CD14-positive monocyte (primary cell): ENCODE results near the gene CDH15. TPM values are rescaled to one million over a fixed set of nuclear protein-coding genes. Genes with fewer than 3 reads are reported as not detected.

Experiments
- DNase-seq, 3 donors: peaks; one replicate each; pipeline ENCODE4 v3.0.0-alpha.2; 2011 to 2022
- H2AFZ ChIP-seq: 2 replicates; pipeline ENCODE4 v1.6.0; 2012; ENCODE audit warnings: mild to moderate bottlenecking, low read depth, low read length, inconsistent platforms; ENCODE audit not compliant: insufficient read depth, poor library complexity, severe bottlenecking
- H3K27ac ChIP-seq, 2 donors: 1 replicate in 1 of 2; 2 replicates in 1 of 2; pipeline ENCODE4 v1.5.1; 2012 to 2013; ENCODE audit warnings: low read length in 2 of 2, control low read depth in 1 of 2, inconsistent platforms in 1 of 2, low read depth in 1 of 2, mild to moderate bottlenecking in 1 of 2
- H3K27me3 ChIP-seq, 2 donors: one replicate each; pipeline versions ENCODE4 v1.6.0 to v1.6.1; 2011 to 2013; ENCODE audit warnings: low read length in 2 of 2; ENCODE audit not compliant: control insufficient read depth in 2 of 2, insufficient read depth in 2 of 2
- H3K36me3 ChIP-seq, 2 donors: replicated peaks in 1 of 2; 1 replicate in 1 of 2; 2 replicates in 1 of 2; pipeline versions ENCODE4 v1.5.1 to v1.6.1; 2012 to 2013; ENCODE audit warnings: low read length in 2 of 2, control low read depth in 1 of 2, inconsistent platforms in 1 of 2, mild to moderate bottlenecking in 1 of 2; ENCODE audit not compliant: insufficient read depth in 2 of 2, control insufficient read depth in 1 of 2
- H3K4me1 ChIP-seq, 2 donors: 1 replicate in 1 of 2; 2 replicates in 1 of 2; pipeline versions ENCODE4 v1.5.1 to v1.6.1; 2012 to 2013; ENCODE audit warnings: low read length in 2 of 2, control low read depth in 1 of 2, inconsistent platforms in 1 of 2, mild to moderate bottlenecking in 1 of 2, moderate library complexity in 1 of 2; ENCODE audit not compliant: insufficient read depth in 2 of 2, control insufficient read depth in 1 of 2
- H3K4me2 ChIP-seq: replicated peaks from 2 replicates; pipeline ENCODE3; 2012; ENCODE audit warnings: low read length, moderate library complexity, mild to moderate bottlenecking; ENCODE audit not compliant: poor library complexity, severe bottlenecking; ENCODE audit errors: extremely low read depth
- H3K4me3 ChIP-seq, 3 experiments: fragments of 200-600 bp in 1 of 3; sonication (generic) in 1 of 3; replicated peaks in 1 of 3; 1 replicate in 2 of 3; 2 replicates in 1 of 3; pipeline ENCODE4 v1.5.1; 2011 to 2013; ENCODE audit warnings: low read length in 3 of 3, mild to moderate bottlenecking in 3 of 3, control low read depth in 2 of 3, low read depth in 2 of 3, inconsistent platforms in 1 of 3, moderate library complexity in 1 of 3
- H3K79me2 ChIP-seq: 2 replicates; pipeline ENCODE4 v1.6.0; 2012; ENCODE audit warnings: mild to moderate bottlenecking, control low read depth, inconsistent platforms, low read length, moderate library complexity; ENCODE audit not compliant: insufficient read depth
- H3K9ac ChIP-seq: 2 replicates; pipeline ENCODE4 v1.6.0; 2017; ENCODE audit warnings: low read length, mild to moderate bottlenecking; ENCODE audit not compliant: insufficient read depth, poor library complexity, severe bottlenecking
- H3K9me3 ChIP-seq, 2 donors: replicated peaks in 1 of 2; 1 replicate in 1 of 2; 2 replicates in 1 of 2; pipeline versions ENCODE4 v1.5.1 to v1.6.1; 2012 to 2013; ENCODE audit warnings: low read length in 2 of 2, control low read depth in 1 of 2; ENCODE audit not compliant: control insufficient read depth in 1 of 2, insufficient read depth in 1 of 2
- H4K20me1 ChIP-seq: 2 replicates; pipeline ENCODE4 v1.6.0; 2012; ENCODE audit warnings: mild to moderate bottlenecking, low read length, control low read depth, moderate library complexity; ENCODE audit not compliant: insufficient read depth
- H3K27ac Mint-ChIP-seq, 7 donors: one replicate each; pipeline ENCODE4 v1.8.0; 2020; ENCODE audit warnings: mild to moderate bottlenecking in 7 of 7, mixed read lengths in 7 of 7, moderate library complexity in 6 of 7, inconsistent platforms in 2 of 7
- H3K27me3 Mint-ChIP-seq, 3 donors: one replicate each; pipeline ENCODE4 v1.8.0; 2021 to 2022; ENCODE audit warnings: low read depth in 3 of 3, mild to moderate bottlenecking in 3 of 3, mixed read lengths in 3 of 3, moderate library complexity in 3 of 3, inconsistent platforms in 1 of 3
- H3K36me3 Mint-ChIP-seq, 2 donors: one replicate each; pipeline ENCODE4 v1.8.0; 2020; ENCODE audit warnings: mixed read lengths in 2 of 2, inconsistent platforms in 1 of 2, mild to moderate bottlenecking in 1 of 2
- H3K4me1 Mint-ChIP-seq: one replicate; pipeline ENCODE4 v1.8.0; 2020; ENCODE audit warnings: mild to moderate bottlenecking, mixed read lengths
- H3K4me3 Mint-ChIP-seq, 2 donors: one replicate each; pipeline ENCODE4 v1.8.0; 2020; ENCODE audit warnings: mild to moderate bottlenecking in 2 of 2, mixed read lengths in 2 of 2, moderate library complexity in 1 of 2
- H3K9me3 Mint-ChIP-seq, 7 donors: one replicate each; pipeline ENCODE4 v1.8.0; 2020 to 2022; ENCODE audit warnings: mixed read lengths in 7 of 7, mild to moderate bottlenecking in 6 of 7, moderate library complexity in 6 of 7, inconsistent platforms in 2 of 7
- WGBS: methylation state at CpG from one replicate; pipeline ENCODE4 v1.1.5; 2013; ENCODE audit warnings: missing lambda C conversion rate; ENCODE audit not compliant: insufficient coverage; 5-methylcytosine and 5-hydroxymethylcytosine counted together
- intact Hi-C, 2 donors: fragments of 100-400 bp; cut with micrococcal nuclease; formaldehyde crosslinking; loops; one replicate each; pipeline versions ENCODE4 v1.15.0 to v1.15.1; 2023
- polyA plus RNA-seq, 3 donors: library from polyadenylated mRNA; depleted of rRNA in 1 of 3; unstranded in 2 of 3; stranded (reverse) in 1 of 3; fragments of 300-500 nt in 2 of 3; fragments of >200 nt in 1 of 3; fragmentation: Illumina TruSeq in 2 of 3; gene quantifications; 1 replicate in 2 of 3; 2 replicates in 1 of 3; pipeline ENCODE4 v1.2.3, GENCODE V29; 2012 to 2021
- TF ChIP-seq, protein P1 (sequence below): fragments of 200-600 bp; IDR thresholded peaks from one replicate; pipeline ENCODE4 v1.8.0; 2022; ENCODE audit warnings: antibody characterized with exemption, mild to moderate bottlenecking

Gene CDH15
- polyA plus RNA-seq, 3 donors: not detected

DNA sequence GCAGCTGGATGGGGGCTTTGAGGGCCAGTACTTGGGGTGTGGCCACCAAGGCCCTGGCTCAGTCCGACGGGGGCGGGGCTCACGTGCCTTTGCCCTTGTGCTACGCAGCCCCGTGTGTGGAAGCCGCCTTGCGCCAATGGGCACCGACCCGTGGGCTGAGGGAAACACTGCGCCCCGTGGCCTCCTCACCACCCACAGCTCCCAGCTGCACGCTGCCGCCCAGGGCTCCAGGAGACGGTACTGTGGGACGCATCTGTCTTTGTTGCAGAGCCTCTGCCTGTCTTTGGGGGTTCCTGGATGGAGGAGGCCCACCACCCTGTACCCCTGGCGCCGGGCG lies 7.6 kb downstream of the CDH15 start:
- H3K4me3 Mint-ChIP-seq: no peak overlapping the region
- no peak overlapping the region for H3K27ac ChIP-seq
- H3K4me1 Mint-ChIP-seq: no peaks in the 10 kb centered on the region
- WGBS: 92% methylated on average over 8 of the region's 19 CpGs
- TF ChIP-seq, protein P1, sequence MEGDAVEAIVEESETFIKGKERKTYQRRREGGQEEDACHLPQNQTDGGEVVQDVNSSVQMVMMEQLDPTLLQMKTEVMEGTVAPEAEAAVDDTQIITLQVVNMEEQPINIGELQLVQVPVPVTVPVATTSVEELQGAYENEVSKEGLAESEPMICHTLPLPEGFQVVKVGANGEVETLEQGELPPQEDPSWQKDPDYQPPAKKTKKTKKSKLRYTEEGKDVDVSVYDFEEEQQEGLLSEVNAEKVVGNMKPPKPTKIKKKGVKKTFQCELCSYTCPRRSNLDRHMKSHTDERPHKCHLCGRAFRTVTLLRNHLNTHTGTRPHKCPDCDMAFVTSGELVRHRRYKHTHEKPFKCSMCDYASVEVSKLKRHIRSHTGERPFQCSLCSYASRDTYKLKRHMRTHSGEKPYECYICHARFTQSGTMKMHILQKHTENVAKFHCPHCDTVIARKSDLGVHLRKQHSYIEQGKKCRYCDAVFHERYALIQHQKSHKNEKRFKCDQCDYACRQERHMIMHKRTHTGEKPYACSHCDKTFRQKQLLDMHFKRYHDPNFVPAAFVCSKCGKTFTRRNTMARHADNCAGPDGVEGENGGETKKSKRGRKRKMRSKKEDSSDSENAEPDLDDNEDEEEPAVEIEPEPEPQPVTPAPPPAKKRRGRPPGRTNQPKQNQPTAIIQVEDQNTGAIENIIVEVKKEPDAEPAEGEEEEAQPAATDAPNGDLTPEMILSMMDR: no peak
- intact Hi-C loops: no loop called here
- H3K9me3 Mint-ChIP-seq: peaks cover 0 to 2% (median 0%) of the 10 kb centered on the region in 7 donors
- no peak for DNase-seq
- peaks cover 2 to 14% (median 5%) of the 10 kb centered on the region in 3 donors for H3K27me3 Mint-ChIP-seq
- peaks cover 0 to 3% of the 10 kb centered on the region in 2 donors for H3K27me3 ChIP-seq
- H3K27ac Mint-ChIP-seq: no peak overlapping the region
- H4K20me1 ChIP-seq: no peaks in the 10 kb centered on the region
- no peak overlapping the region for H3K4me2 ChIP-seq
- H3K36me3 Mint-ChIP-seq: no peaks in the 10 kb centered on the region
- no peak overlapping the region for H2AFZ ChIP-seq
- no peaks in the 10 kb centered on the region for H3K79me2 ChIP-seq
- H3K36me3 ChIP-seq: no peaks in the 10 kb centered on the region
- H3K9me3 ChIP-seq: no peaks in the 10 kb centered on the region
- no peak overlapping the region for H3K4me3 ChIP-seq
- H3K9ac ChIP-seq: no peak overlapping the region
- H3K4me1 ChIP-seq: no peaks in the 10 kb centered on the region

- Histone ChIP-seq H3K4me2 (no peak overlapping the region), H3K27me3 (no peaks in the 10 kb centered on the region), H3K36me3 (no peaks in the 10 kb centered on the region), H3K9me3 (no peaks in the 10 kb centered on the region), H3K79me2 (no peaks in the 10 kb centered on the region), H3K4me3 (no peak overlapping the region), H4K20me1 (no peaks in the 10 kb centered on the region), H3K27ac (no peak overlapping the region), H2AFZ (no peak overlapping the region), H3K4me1 (no peaks in the 10 kb centered on the region), H3K9ac (no peak overlapping the region)
- intact Hi-C loops: no loop called here
- H3K4me3 Mint-ChIP-seq: no peak overlapping the region
- peaks cover 0 to 2% (median 0%) of the 10 kb centered on the region in 7 donors for H3K9me3 Mint-ChIP-seq
- peaks cover 4 to 11% (median 6%) of the 10 kb centered on the region in 3 donors for H3K27me3 Mint-ChIP-seq
- no peak overlapping the region for H3K27ac Mint-ChIP-seq
- no peaks in the 10 kb centered on the region for H3K4me1 Mint-ChIP-seq
- H3K36me3 Mint-ChIP-seq: no peaks in the 10 kb centered on the region
- DNase-seq: no peak
- TF ChIP-seq, protein P1: no peak
- 91% methylated on average over 12 of the region's 25 CpGs for WGBS
Measured at GRCh38 chr16:89179656-89180315, 8.2 kb downstream of the CDH15 start.
